Activated CD8-positive, alpha-beta memory T cell treated with anti-CD3 and anti-CD28 coated beads for 4 hours (primary cell): ENCODE measurements around the gene ARHGEF7.

Source experiments
- DNase-seq, 2 donors: peaks; one replicate each; pipeline ENCODE4 v3.0.0-alpha.2; 2020; ENCODE audit warnings: low read depth in 2 of 2

The ARHGEF7 gene

GRCh38 chr13:111278743-111279652 lies 163.9 kb downstream of the ARHGEF7 start:
- DNase-seq, result no peak

GRCh38 chr13:111280226-111280625 lies 165.1 kb downstream of the ARHGEF7 start:
- no peak for DNase-seq

- DNase-seq, result no peak
Measured at GRCh38 chr13:111280681-111281585, 165.8 kb downstream of the ARHGEF7 start.

GRCh38 chr13:111281751-111282311 lies 166.7 kb downstream of the ARHGEF7 start:
- DNase-seq, result no peak

- DNase-seq, result no peak
Measured at GRCh38 chr13:111282425-111282824, 167.3 kb downstream of the ARHGEF7 start.

GRCh38 chr13:111282997-111283396 lies 167.9 kb downstream of the ARHGEF7 start:
- DNase-seq, result no peak

- no peak for DNase-seq
Measured at GRCh38 chr13:111283457-111283856, 168.3 kb downstream of the ARHGEF7 start.

- no peak for DNase-seq
Measured at GRCh38 chr13:111283991-111284390, 168.9 kb downstream of the ARHGEF7 start.

- no peak for DNase-seq
Measured at GRCh38 chr13:111284565-111284964, 169.5 kb downstream of the ARHGEF7 start.

- no peak for DNase-seq
Measured at GRCh38 chr13:111286162-111286561, 171.1 kb downstream of the ARHGEF7 start.

GRCh38 chr13:111286749-111287148 lies 171.6 kb downstream of the ARHGEF7 start:
- DNase-seq, result no peak

- DNase-seq, result no peak
Measured at GRCh38 chr13:111287201-111287600, 172.1 kb downstream of the ARHGEF7 start.

- DNase-seq, result no peak
Measured at GRCh38 chr13:111288276-111288675, 173.2 kb downstream of the ARHGEF7 start.

GRCh38 chr13:111289251-111289650 lies 174.1 kb downstream of the ARHGEF7 start:
- DNase-seq, result no peak

GRCh38 chr13:111291908-111292307 lies 176.8 kb downstream of the ARHGEF7 start:
- no peak for DNase-seq

GRCh38 chr13:111292710-111293485 lies 177.8 kb downstream of the ARHGEF7 start:
- no peak for DNase-seq

GRCh38 chr13:111295886-111296285 lies 180.8 kb downstream of the ARHGEF7 start:
- DNase-seq, result no peak

- DNase-seq, result no peak
Measured at GRCh38 chr13:111296417-111296816, 181.3 kb downstream of the ARHGEF7 start.

GRCh38 chr13:111298214-111298975 lies 183.3 kb downstream of the ARHGEF7 start:
- DNase-seq, result no peak

GRCh38 chr13:111302045-111302726 lies 187.1 kb downstream of the ARHGEF7 start:
- DNase-seq, result no peak
